ENCODE data around the gene PLSCR1.
A peak's percentile ranks its signal among the peaks of the same experiment; 100 is the strongest.

Gene PLSCR1, protein sequence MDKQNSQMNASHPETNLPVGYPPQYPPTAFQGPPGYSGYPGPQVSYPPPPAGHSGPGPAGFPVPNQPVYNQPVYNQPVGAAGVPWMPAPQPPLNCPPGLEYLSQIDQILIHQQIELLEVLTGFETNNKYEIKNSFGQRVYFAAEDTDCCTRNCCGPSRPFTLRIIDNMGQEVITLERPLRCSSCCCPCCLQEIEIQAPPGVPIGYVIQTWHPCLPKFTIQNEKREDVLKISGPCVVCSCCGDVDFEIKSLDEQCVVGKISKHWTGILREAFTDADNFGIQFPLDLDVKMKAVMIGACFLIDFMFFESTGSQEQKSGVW

DNA sequence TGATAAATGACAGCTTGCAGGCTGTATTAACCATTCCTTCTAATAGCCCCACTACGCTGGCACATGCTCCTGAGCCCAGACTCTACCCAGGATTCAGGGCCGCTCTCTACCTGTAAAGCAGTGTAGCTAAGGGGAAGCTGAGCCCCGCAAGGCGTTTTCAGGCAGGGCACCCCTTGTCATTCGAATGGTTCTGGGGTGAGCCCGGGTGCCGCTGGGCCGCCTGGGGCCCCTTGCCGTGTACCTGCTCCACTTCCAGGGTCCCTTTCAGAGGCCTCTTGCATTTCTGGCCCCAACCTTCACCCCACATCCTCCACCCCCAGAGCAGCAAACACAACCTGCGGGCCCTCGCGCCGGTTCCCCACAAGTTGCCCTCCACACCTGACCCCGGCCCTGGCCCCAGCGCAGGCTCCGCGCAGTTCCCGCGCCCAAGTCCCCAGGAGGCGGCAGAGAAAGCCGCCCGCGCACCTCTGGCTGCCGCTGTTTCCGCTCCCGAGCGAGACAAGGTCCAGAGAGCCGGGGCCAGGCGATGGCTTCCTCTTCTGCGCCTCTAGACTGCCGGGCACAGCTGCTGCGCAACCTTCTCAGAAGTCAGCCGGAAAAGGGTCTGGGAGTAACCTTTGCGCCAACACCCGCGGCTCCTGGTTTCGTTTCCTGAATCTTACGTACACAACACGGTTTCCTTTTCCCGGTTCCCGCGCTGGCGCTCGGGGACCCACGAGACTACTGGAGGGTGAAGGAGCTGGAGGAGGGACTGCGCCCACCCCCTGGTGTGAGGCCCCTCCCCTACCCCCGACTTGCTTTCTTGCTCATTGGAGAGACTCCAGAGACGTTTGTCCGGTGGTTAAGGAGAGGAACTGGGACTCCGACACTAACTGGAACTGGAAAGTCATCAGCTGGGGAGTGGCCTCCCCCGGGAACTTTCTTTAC lies at the start of gene PLSCR1:
Gene PLSCR1, minus strand, starts transcription at position 606 of the 927 bp plus-strand sequence. CDS start 8,055 bp downstream, outside the sequence.
- DNase-seq (ENCODE audit: low spot score), result peak; percentile 89

DNA sequence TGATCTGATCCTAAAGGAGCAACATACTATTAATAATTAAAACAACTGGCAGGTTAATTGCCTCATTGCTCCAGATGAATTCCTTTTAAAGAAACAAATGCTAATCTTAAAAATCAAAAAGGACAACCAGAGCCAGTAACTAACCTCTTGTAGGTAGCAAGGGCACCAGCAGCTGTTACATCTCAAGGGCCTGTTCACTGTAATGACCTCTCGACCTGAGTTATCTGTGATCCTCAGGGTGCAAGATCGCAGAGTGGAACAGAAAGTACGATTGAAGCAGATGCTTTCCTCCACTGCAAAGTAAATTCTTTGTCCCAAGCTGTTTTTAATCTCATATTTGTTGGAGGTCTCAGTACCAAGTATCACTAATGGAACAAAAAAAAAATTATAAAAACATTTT lies 49.4 kb upstream of the PLSCR1 start:
- DNase-seq (ENCODE audit: low spot score), result no peak

DNA sequence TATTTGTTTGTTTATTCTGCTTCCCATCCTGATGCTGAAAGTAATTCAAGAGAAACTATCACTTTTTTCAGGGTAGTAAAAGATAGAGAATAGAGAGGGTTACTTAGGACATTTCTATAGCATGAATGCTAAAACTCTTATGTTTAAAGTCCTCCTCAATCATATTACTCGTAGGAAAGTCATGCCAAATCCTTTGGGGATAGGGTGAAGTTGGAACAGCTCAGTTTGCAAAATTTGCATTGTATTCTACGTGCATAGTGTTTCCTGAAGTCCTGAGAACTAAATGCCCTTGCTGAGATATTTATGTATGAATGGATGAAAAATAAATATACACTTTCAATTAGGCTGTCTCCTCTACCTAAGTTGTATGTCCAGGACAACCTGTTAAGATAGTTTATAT lies 46.1 kb upstream of the PLSCR1 start:
- no peak for DNase-seq (ENCODE audit: low spot score)

DNA sequence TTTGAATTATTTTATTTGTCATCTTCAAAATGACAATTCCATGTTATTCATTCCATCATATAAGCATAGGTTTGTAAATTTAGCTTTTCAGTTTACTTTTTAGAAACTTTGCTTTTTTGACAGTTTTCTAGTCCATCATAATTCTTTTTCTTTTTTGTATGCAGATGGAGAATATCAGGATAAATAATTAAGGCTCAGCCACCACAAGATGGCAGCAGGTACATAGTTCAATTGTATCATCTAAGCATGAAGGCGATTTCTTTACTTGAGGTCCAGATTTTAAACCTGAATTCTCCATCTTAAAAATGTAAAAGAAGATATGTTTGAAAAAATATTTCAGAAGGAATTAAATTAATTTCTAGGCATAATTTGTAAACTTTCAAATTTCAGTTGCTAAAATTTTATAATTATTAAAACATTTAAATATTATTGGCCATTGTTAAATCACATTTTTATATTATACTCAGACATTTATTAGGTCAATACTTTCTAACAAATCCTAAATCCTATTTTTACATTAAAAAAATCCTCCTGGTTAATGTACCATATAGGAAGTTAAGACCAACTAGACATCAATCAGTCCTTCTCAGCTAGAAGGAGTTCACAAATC lies 45.6 kb upstream of the PLSCR1 start:
- DNase-seq (ENCODE audit: low spot score), result peak; percentile 8

- no peak for DNase-seq (ENCODE audit: low spot score)
These were observed 40.7 kb upstream of the PLSCR1 start for GRCh38 chr3:146585156-146585555.

GRCh38 chr3:146581951-146582467 lies 37.6 kb upstream of the PLSCR1 start:
- DNase-seq (ENCODE audit: low spot score), result no peak

DNA sequence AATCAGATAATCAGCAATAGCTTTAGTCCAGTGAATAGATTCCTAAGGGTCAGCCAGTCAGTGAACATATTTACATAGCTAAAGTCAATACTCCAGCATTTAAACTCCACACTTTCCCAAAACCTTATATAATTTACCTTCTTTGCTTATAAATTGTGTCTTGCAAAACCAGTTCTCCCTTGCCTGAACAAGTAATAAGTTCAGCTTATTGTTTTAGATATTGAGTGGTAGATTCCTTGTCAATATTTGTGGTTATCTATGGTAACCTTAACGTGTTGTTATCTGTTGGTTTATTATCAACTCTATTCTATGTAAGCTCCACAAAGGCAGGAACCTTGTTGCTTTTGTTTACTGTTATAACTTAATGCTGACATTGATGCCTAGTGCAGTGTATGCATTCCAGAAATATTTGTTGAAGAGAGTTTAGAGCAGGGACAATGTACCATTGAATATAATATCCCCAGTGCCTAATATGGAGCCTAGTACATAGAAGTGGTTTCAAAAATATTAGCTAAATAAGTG lies 36.7 kb upstream of the PLSCR1 start:
- no peak for DNase-seq (ENCODE audit: low spot score)

DNA sequence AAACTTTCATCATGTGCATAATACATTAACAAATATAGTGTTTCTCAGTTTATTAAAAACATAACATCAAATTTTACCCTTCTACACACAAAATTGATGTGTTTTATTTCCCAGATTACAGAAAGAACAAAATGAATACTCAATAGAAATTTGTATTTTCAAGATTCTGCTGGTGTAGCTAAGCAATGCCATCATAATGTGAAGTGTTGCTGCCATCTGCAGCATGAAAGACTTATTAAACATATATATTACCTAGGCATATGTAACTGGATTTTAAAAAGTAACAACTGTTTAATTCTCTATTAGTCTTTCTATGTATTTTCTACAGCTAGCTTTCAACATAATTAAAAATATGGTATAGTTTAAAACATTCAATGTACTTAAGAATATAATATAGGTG lies 33.3 kb upstream of the PLSCR1 start:
- no peak for DNase-seq (ENCODE audit: low spot score)

GRCh38 chr3:146575636-146576035 lies 31.2 kb upstream of the PLSCR1 start:
- no peak for DNase-seq (ENCODE audit: low spot score)

- DNase-seq (ENCODE audit: low spot score), result no peak
These were observed 29.8 kb upstream of the PLSCR1 start for GRCh38 chr3:146574173-146574572.

GRCh38 chr3:146569314-146569713 lies 24.9 kb upstream of the PLSCR1 start:
- DNase-seq (ENCODE audit: low spot score), result no peak

- DNase-seq (ENCODE audit: low spot score), result no peak
These were observed 21.7 kb upstream of the PLSCR1 start for GRCh38 chr3:146566138-146566537.

DNA sequence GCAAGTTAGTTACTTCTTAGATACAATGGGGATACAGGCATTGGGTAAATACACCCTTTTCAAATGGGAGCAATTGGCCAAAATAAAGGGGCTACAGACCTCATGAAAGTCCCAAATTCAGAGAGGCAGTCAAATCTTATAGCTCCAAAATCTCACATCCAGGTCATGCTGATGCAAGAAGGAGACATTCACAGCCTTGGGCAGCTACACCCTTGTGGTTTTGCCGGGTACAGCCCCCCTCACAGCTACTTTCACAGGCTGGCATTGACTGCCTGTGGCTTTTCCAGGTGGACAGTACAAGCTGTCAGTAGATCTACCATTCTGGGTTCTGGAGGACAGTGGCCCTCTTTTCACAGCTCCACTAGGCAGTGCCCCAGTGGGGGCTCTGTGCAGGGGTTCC lies 17.5 kb upstream of the PLSCR1 start:
- DNase-seq (ENCODE audit: low spot score), result no peak

DNA sequence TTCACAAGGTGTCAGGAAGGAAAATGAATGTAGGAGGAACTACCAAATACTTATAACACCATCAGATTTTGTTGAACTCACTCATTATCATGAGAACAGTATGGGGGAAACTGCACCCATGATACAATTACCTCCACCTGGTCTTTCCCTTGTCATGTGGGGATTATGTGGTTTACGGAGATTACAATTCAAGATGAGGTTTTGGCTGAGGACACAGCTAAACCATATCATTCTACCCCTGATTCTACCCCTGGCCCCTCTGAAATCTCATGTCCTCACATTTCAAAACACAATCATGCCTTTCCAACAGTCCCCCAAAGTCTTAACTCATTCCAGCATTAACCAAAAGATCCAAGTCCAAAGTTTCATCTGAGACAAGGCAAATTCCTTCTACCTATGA lies 17.1 kb upstream of the PLSCR1 start:
- DNase-seq (ENCODE audit: low spot score), result no peak

DNA sequence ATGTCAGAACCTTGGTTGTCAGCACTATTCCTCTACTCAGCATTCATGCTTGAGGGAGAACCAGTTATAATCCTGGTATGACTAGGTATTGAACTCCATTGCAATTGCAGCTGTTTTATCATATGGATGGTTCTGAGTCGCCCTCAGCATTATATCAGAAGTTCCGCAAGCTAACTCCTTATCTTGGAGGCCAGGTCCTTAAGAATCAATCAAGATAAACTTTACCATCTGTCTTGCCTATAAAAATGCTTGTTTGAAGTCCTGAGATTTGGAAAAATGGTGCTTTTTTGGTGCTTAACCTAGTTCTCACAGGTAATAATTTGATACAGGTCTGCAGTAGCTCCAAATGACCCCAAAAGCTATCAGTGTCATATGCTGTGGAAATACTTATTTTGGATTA lies 16.3 kb upstream of the PLSCR1 start:
- no peak for DNase-seq (ENCODE audit: low spot score)

DNA sequence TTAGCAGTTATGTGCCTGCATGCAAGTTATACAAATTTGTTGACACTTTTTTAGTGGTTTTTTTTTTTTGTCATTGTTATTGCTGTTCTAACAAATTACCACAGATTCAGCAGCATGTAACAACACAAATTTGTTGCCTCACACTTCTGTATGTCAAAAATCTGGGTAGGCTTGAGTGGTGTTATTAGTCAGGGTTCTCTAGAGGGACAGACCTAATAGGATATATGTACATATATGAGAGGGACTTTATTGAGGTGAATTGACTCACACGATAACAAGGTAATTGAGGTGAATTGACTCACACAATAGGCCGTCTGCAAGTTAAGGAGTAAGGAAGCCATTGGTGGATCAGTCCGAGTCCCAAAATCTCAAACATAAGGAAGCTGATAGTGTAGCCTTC lies 15.0 kb upstream of the PLSCR1 start:
- no peak for DNase-seq (ENCODE audit: low spot score)

DNA sequence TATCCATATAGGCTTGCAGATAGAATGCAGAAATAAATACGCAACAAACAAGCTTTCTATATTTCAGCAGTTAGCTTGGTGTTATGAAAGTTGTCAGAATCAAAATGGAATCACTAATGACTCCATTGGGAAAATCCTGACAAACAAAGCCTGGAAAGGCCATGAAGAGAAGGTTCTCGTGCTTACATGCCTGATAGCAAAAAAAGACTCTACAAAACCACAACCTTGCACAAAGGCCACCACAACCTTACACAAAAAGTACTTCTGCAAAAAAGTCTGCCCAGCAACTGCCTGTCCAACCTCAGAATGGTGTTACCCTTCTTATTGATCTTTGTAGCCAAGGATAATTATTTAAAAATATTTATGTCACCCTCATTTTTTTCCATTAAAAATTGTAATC lies 14.4 kb upstream of the PLSCR1 start:
- no peak for DNase-seq (ENCODE audit: low spot score)

GRCh38 chr3:146557745-146558144 lies 13.3 kb upstream of the PLSCR1 start:
- no peak for DNase-seq (ENCODE audit: low spot score)

GRCh38 chr3:146555311-146555710 lies 10.9 kb upstream of the PLSCR1 start:
- DNase-seq (ENCODE audit: low spot score), result no peak

- no peak for DNase-seq (ENCODE audit: low spot score)
These were observed 9.8 kb upstream of the PLSCR1 start for GRCh38 chr3:146554151-146554760.

DNA sequence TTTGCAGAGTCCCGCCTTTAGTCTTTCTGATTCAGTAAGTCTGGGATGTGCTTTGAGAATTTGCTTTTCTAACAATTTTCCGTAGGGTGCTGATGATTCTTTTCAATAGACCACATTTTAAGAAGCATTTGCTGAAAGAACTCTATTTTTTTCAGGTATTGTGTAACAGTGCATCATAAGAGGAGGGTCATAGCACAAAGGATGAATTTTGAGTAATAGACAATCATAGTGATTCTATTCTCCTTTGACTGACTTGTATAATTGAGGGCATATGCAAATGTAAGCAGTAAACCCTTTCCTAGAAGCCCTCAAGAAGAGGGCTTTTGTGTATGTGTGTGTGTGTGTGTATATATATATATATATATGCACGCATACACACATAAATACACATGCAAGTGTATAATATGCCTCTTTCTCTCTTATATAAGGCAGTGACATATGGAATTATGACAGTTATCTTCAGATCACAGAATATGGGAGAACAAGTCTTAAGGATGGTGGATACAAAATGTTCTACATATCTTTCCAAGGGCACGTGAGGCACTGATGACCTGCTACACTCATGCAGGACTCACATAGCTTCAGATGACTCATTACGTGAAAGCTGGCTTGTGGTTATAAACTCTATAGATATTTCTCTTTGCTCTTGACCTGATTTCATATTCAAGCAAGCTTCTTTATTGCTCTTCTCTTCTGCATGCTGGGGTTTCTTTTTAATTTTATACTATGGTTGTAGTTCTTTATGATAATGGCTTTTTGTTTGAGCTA lies 6.5 kb upstream of the PLSCR1 start:
- peak; percentile 54 for DNase-seq (ENCODE audit: low spot score)
